ENCODE data around the gene VSX2.

The VSX2 gene

GRCh38 chr14:74302634-74303569, 63.7 kb downstream of the VSX2 start, which contains the start of gene ABCD4:
ABCD4 (minus strand) TSS chr14:74302934; CDS start chr14:74302912, 22 bp downstream.
- peak; percentile 74 for DNase-seq (ENCODE audit: low read depth)

GRCh38 chr14:74308695-74309094, 69.4 kb downstream of the VSX2 start:
- no peak for DNase-seq (ENCODE audit: low read depth)

- no peak for DNase-seq (ENCODE audit: low read depth)
Observed at GRCh38 chr14:74309125-74310022, 70.1 kb downstream of the VSX2 start.

GRCh38 chr14:74312161-74312560, 72.9 kb downstream of the VSX2 start:
- no peak for DNase-seq (ENCODE audit: low read depth)

Measured in activated T-cell treated with anti-CD3 and anti-CD28 coated beads for 1 hour (primary cell).